ENCODE data around the gene YBX1.
A peak's percentile ranks its signal among the peaks of the same experiment; 100 is the strongest.
"Not testable (repeated sequence)": the region's sequence is repeated elsewhere in the genome, so short reads cannot be mapped to it uniquely, and the experiment has no call there.

YBX1 gene

DNA sequence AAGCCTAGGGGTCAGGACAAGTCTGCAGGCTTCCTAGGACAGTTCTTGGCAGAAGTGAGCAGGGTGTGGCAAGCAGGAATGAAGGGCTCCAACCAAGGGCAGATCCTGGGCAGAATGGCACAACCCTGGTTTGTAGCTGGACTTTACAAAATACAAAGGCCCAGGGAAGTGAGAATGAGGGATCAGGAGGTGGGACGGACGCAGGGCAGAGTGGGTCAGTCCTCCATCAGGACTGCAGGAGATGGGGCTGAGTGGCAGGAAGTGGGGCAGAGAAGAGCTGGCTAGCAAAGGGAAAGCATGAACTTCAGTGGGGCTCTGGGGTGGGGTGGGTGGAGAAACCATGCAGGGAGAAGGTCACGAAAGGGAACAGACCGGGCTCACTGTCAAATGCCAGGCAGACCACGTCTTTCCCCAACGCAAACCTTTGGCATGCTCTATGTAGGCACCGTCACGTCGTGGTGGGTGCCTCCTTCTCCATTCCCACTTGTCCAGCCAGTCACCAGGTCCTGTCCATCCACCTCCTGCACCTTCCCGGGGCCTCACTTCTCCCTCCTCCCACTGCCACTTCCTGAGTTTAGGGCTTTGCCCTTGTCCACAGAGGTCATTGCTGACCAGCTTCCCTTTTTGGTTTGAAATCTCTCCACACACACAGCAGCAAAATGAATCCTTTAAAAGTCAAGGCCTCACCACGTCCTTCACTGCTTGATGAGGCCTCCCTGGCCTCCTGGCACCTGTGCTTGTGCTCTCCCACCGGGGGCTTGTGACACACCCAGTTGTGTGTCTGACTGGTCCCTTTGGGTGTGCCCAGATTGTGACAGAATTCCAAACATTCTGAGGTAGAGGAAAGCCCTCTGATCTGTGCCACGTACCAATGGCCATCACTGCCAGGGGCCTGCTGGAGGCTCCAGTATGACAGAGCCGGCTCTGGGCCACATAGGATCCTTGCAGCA is 66.5 kb downstream of the YBX1 start:
- no peak for DNase-seq (ENCODE audit: low read depth)

GRCh38 chr1:42750041-42750440 is 67.8 kb downstream of the YBX1 start:
- DNase-seq (ENCODE audit: low read depth): no peak

DNA sequence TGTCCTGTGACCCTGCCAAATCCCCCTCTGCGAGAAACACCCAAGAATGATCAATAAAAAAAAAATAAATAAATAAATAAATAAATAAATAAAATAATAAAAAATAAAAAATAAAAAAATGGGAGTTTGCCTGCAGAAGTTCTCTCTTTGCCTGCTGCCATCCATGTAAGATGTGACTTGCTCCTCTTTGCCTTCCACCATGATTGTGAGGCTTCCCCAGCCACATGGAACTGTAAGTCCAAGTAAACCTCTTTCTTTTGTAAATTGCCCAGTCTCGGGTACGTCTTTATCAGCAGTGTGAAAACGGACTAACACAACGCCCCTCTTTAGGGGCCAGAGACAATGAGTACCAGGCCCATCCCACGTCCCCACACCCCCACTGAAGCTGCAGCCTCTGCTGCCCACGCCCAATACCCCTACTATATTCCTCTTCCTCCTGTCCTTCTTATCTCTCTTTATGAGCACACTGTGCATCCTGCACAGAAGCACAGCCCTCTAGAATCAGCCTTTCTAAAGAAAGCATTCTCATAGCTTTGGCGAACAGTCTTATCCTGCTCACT is 69.4 kb downstream of the YBX1 start:
- DNase-seq (ENCODE audit: low read depth): not testable (repeated sequence)

GRCh38 chr1:42752284-42752683 is 70.1 kb downstream of the YBX1 start:
- DNase-seq (ENCODE audit: low read depth): no peak

DNA sequence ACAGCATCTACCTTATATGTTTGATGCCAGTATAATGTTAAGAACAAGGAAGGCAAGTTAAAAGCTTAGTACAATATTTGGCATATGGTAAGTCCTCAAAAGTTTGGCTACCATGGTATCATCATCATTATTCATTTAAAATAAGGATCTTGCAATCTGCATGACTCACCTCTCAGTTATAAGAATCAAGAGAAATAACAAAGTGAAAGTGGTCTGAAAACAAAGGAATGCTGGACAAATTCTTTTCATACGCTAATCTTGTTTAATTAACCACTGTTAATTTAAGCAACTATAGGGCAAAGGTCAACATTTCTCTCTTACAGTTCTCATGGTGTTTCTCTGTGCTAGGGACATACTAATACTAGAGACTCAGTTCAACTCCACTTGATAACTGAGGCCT is 70.9 kb downstream of the YBX1 start:
- peak; percentile 50 for DNase-seq (ENCODE audit: low read depth)

Measured in stromal cell of bone marrow (primary cell).